Endothelial cell of umbilical vein (primary cell): ENCODE data around the gene FIBCD1. TPM values are rescaled to one million over a fixed set of nuclear protein-coding genes. Genes with fewer than 3 reads are reported as not detected.

ENCODE experiments used
- BruUV-seq: library from RNA; stranded (reverse); fragments of 400-500 nt; replicated peaks from 2 replicates; lab custom pipeline; 2021; lab: Mats Ljungman, UMichigan
- CTCF ChIA-PET: fragments of 300-600, 350-600 bp; sonication (Branson Sonifier 250); formaldehyde crosslinking; loops from one replicate; lab custom pipeline; 2021; ENCODE audit warnings: antibody characterized with exemption, inconsistent platforms; lab: Charles Lee
- POLR2A ChIA-PET: fragments of 300-600, 350-600 bp; sonication (Branson Sonifier 250); formaldehyde crosslinking; loops from one replicate; lab custom pipeline; 2021; ENCODE audit warnings: antibody characterized with exemption, inconsistent platforms; lab: Charles Lee
- DNase-seq: peaks from one replicate; pipeline ENCODE4 v3.0.0-alpha.2; 2011; ENCODE audit warnings: low read depth, low spot score
- FAIRE-seq: peaks from 2 replicates; lab custom pipeline; 2011; peaks lifted over from hg19 to GRCh38; lab: Jason Lieb, UNC
- H2AFZ ChIP-seq: 2 replicates; pipeline ENCODE4 v1.6.0; 2012; ENCODE audit warnings: low read depth, low read length, control low read depth, inconsistent platforms
- H3K27ac ChIP-seq: 2 replicates; pipeline ENCODE4 v1.5.1; 2011; ENCODE audit warnings: low read depth, mild to moderate bottlenecking, control low read depth, low read length, moderate library complexity; ENCODE audit not compliant: insufficient read depth
- H3K27me3 ChIP-seq, 2 experiments: 2 replicates each; pipeline versions ENCODE4 v1.6.0 to v1.6.1; 2011; ENCODE audit warnings: low read length in 2 of 2, mixed read lengths in 1 of 2; ENCODE audit not compliant: control insufficient read depth in 2 of 2, insufficient read depth in 2 of 2
- H3K36me3 ChIP-seq, 2 experiments: 2 replicates in 1 of 2; 3 replicates in 1 of 2; pipeline ENCODE4 v1.5.1; 2011; ENCODE audit warnings: low read length in 2 of 2, mild to moderate bottlenecking in 1 of 2, moderate library complexity in 1 of 2; ENCODE audit not compliant: control insufficient read depth in 2 of 2, insufficient read depth in 2 of 2; ENCODE audit errors: extremely low read depth in 1 of 2
- H3K4me1 ChIP-seq: 3 replicates; pipeline ENCODE4 v1.5.1; 2011; ENCODE audit warnings: mild to moderate bottlenecking, low read length; ENCODE audit not compliant: control insufficient read depth, insufficient read depth; ENCODE audit errors: extremely low read depth
- H3K4me2 ChIP-seq: 2 replicates; pipeline ENCODE4 v1.6.1; 2011; ENCODE audit warnings: low read length, control low read depth, mixed read lengths; ENCODE audit not compliant: insufficient read depth
- H3K4me3 ChIP-seq, 3 experiments: fragments of 200-600 bp in 1 of 3; sonication (generic), shearing (Covaris generic) in 1 of 3; replicated peaks in 1 of 3; 2 replicates each; pipeline ENCODE4 v1.5.1; 2011 to 2016; ENCODE audit warnings: control low read depth in 3 of 3, low read length in 3 of 3, mild to moderate bottlenecking in 2 of 3, inconsistent platforms in 1 of 3, low read depth in 1 of 3, moderate library complexity in 1 of 3; ENCODE audit not compliant: insufficient read depth in 1 of 3
- H3K79me2 ChIP-seq: 2 replicates; pipeline ENCODE4 v1.6.0; 2012; ENCODE audit warnings: low read length, inconsistent platforms; ENCODE audit not compliant: control insufficient read depth, insufficient read depth
- H3K9ac ChIP-seq: replicated peaks from 2 replicates; pipeline ENCODE3; 2011; ENCODE audit warnings: low read length, control low read depth; ENCODE audit not compliant: insufficient read depth; ENCODE audit errors: extremely low read depth
- H3K9me1 ChIP-seq: replicated peaks from 3 replicates; pipeline ENCODE4 v1.6.0; 2011; ENCODE audit warnings: mild to moderate bottlenecking, low read length; ENCODE audit not compliant: control insufficient read depth, insufficient read depth; ENCODE audit errors: extremely low read depth
- H3K9me3 ChIP-seq: replicated peaks from 2 replicates; pipeline ENCODE4 v1.5.1; 2012; ENCODE audit warnings: low read length, inconsistent platforms; ENCODE audit not compliant: control insufficient read depth, insufficient read depth
- H4K20me1 ChIP-seq: replicated peaks from 2 replicates; pipeline ENCODE3; 2011; ENCODE audit warnings: mild to moderate bottlenecking, low read length; ENCODE audit not compliant: control insufficient read depth, insufficient read depth; ENCODE audit errors: extremely low read depth
- CTCF ChIP-seq, 2 donors: IDR thresholded peaks; 1 replicate in 1 of 2; 2 replicates in 1 of 2; pipeline ENCODE4 v1.5.1; 2011; ENCODE audit warnings: low read length in 2 of 2, mild to moderate bottlenecking in 2 of 2, moderate library complexity in 2 of 2, control low read depth in 1 of 2, inconsistent platforms in 1 of 2, low read depth in 1 of 2; ENCODE audit not compliant: insufficient read depth in 1 of 2; ENCODE audit errors: extremely low read depth in 1 of 2
- EZH2 ChIP-seq: IDR thresholded peaks from 2 replicates; pipeline ENCODE4 v1.6.1; 2012; ENCODE audit warnings: borderline replicate concordance, low read depth, mild to moderate bottlenecking, moderate library complexity, low read length, inconsistent platforms; ENCODE audit not compliant: severe bottlenecking
- FOS ChIP-seq: IDR thresholded peaks from 2 replicates; pipeline ENCODE4 v1.6.1; 2011; ENCODE audit warnings: mild to moderate bottlenecking, low read length, moderate library complexity, borderline replicate concordance; ENCODE audit not compliant: insufficient read depth
- GATA2 ChIP-seq: IDR thresholded peaks from 2 replicates; pipeline ENCODE4 v1.7.0; 2011; ENCODE audit warnings: low read depth, mild to moderate bottlenecking, moderate library complexity, mixed read lengths, low read length; ENCODE audit not compliant: insufficient read length, insufficient read depth
- JUN ChIP-seq: IDR thresholded peaks from 2 replicates; pipeline ENCODE4 v1.6.1; 2011; ENCODE audit warnings: borderline replicate concordance, low read depth; ENCODE audit not compliant: insufficient read length, insufficient read depth
- MYC ChIP-seq: IDR thresholded peaks from one replicate; pipeline ENCODE4 v1.6.1; 2011; ENCODE audit warnings: mild to moderate bottlenecking, low read depth, low read length
- POLR2A ChIP-seq: IDR thresholded peaks from 2 replicates; pipeline ENCODE4 v1.6.1; 2012; ENCODE audit warnings: low read depth, mild to moderate bottlenecking, control low read depth, low read length
- POLR2AphosphoS5 ChIP-seq: IDR thresholded peaks from 2 replicates; pipeline ENCODE4 v1.6.1; 2012; ENCODE audit warnings: low read depth, mild to moderate bottlenecking, control low read depth, low read length, moderate library complexity; ENCODE audit not compliant: insufficient read depth
- dilution Hi-C: fragments of 300-500 bp; cut with MboI; formaldehyde crosslinking; loops from one replicate; pipeline ENCODE4 v1.15.0; 2019; ENCODE audit warnings: low sequenced_read_pairs; ENCODE audit not compliant: extremely low pct_ligation_motif_present
- intact Hi-C: fragments of 100-400 bp; cut with micrococcal nuclease; formaldehyde crosslinking; loops from one replicate; pipeline ENCODE4 v1.10.0; 2022
- polyA plus RNA-seq, 4 experiments: library from polyadenylated mRNA; depleted of rRNA in 3 of 4; stranded (reverse) in 3 of 4; unstranded in 1 of 4; fragments of >200 nt; gene quantifications; 2 replicates each; pipeline versions ENCODE4 v1.2.1 to v1.2.3, GENCODE V29; 2011 to 2012; ENCODE audit warnings: missing spikeins in 1 of 4
- total RNA-seq: library from RNA; stranded (reverse); gene quantifications from 2 replicates; pipeline ENCODE4 v1.2.3, GENCODE V29; 2021
- TF ChIP-seq, protein P1 (sequence below): IDR thresholded peaks from 2 replicates; pipeline ENCODE4 v1.6.1; 2011; ENCODE audit not compliant: insufficient read depth, insufficient read length

Gene FIBCD1
- total and polyA plus RNA-seq, 2 donors (not counting 3 experiments of a cell fraction or from before 2014, with no cell fraction given) = 0.14 TPM; not detected in 1

DNA sequence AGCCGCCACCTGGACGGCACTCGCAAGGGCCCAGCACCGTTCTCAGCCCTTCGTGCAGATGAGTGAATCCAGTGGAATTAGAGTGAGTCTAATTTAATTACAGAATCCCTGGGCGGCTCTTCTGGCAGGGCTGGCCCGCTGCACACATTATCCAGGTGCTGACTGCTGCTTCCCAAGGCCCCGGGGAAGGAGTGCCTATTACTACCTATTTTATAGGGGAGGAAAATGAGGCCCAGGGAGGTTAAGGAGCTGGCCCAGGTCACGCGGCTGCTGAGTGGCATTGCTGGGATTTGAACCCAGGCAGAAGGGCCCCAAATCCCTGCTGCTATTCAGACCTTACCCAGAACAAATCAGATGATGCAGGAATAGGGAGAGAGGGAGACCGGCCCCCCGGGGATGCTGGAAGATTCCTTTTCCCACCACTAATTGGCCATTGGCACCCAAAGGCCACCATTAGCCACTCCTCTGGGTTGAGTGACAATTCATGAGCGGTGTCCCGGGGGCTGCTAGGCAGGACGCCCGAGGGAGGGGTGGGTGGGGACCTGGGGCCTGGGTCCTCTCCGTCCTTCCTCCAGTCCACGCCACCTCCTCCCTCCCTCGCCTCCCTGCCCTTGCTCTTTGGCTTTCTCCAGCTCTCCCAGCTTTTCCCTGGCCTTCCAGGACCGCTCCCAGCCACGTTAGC, 32.2 kb downstream of the FIBCD1 start:
- H3K4me3 ChIP-seq = no peak overlapping the region
- H4K20me1 ChIP-seq = no peaks in the 10 kb centered on the region
- dilution Hi-C loops (no loop called here), intact Hi-C loops (no loop called here)
- H3K27ac ChIP-seq = no peak overlapping the region
- TF ChIP-seq POLR2A (no peak), MYC (no peak), JUN (no peak), EZH2 (no peak), POLR2AphosphoS5 (no peak), GATA2 (no peak), FOS (no peak), CTCF (IDR thresholded peaks at IDR 0.05; ENCODE audit: extremely low read depth in 1 of 2, insufficient read depth in 1 of 2, low read depth in 1 of 2, low read length in 2 of 2) (no peak)
- TF ChIP-seq, protein P1, sequence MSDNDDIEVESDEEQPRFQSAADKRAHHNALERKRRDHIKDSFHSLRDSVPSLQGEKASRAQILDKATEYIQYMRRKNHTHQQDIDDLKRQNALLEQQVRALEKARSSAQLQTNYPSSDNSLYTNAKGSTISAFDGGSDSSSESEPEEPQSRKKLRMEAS = no peak
- H3K79me2 ChIP-seq = no peaks in the 10 kb centered on the region
- POLR2A ChIA-PET = no interaction called here
- H3K4me2 ChIP-seq = no peak overlapping the region
- FAIRE-seq (no peak), DNase-seq (no peak)
- CTCF ChIA-PET = interaction anchor here (1.4 kb wide), 1 partner anchor 139 kb away, joined by 6 read pairs; no protein-coding TSS in a partner anchor
- H3K9me1 ChIP-seq = no peaks in the 10 kb centered on the region
- H3K36me3 ChIP-seq = no peaks in the 10 kb centered on the region
- H2AFZ ChIP-seq = no peak overlapping the region
- H3K4me1 ChIP-seq = no peaks in the 10 kb centered on the region
- H3K9me3 ChIP-seq = no peaks in the 10 kb centered on the region
- H3K27me3 ChIP-seq = peaks cover 0 to 2% of the 10 kb centered on the region in 2 experiments
- no peak overlapping the region for H3K9ac ChIP-seq
- no TSS peak for BruUV-seq
